ENCODE data around the gene PHOX2A. TPM values are rescaled to one million over a fixed set of nuclear protein-coding genes. Genes with fewer than 3 reads are reported as not detected.

Gene PHOX2A
- total RNA-seq, 5 donors from 2014 or later (not counting 1 experiment from before 2014, with no cell fraction given), result not detected

GRCh38 chr11:72222907-72223614, 20.9 kb downstream of the PHOX2A start:
- Mint-ChIP-seq H3K36me3 (no peaks in the 10 kb centered on the region), H3K27me3 (peaks cover 3 to 4% of the 10 kb centered on the region in 2 donors), H3K4me1 (peaks cover 28 to 39% (median 33%) of the 10 kb centered on the region in 3 donors), H3K4me3 (peak overlapping the region; percentile 88 to 93 (median 88)), H3K9me3 (no peaks in the 10 kb centered on the region), H3K27ac (peak overlapping the region; percentile 95)
- ChIA-PET CTCF (interaction anchor here in 1 of 2 donors (0.6 to 1.9 kb wide), 7 partner anchors 12 to 295 kb away, joined by 3 to 10 read pairs (median 3); no protein-coding TSS in a partner anchor), POLR2A (interaction anchor here in 1 of 2 donors (1.0 kb wide), 1 partner anchor 15 kb away, joined by 5 read pairs; no protein-coding TSS in a partner anchor)
- Histone ChIP-seq H3K4me3 (ENCODE audit: control insufficient read depth in 1 of 2, extremely low read depth in 1 of 2, low read length in 1 of 2) (peak overlapping the region; percentile 84 to 92), H3K27ac (ENCODE audit: low read length) (peak overlapping the region; percentile 78), H3K4me1 (ENCODE audit: control insufficient read depth in 1 of 2, extremely low read depth in 1 of 2, insufficient read depth in 2 of 2, low read length in 2 of 2) (peaks cover 4 to 37% of the 10 kb centered on the region in 2 experiments), H3K27me3 (replicated peaks in 1 of 2; ENCODE audit: control insufficient read depth in 2 of 2, extremely low read depth in 1 of 2, insufficient read depth in 2 of 2, low read length in 1 of 2) (peaks cover 0 to 9% of the 10 kb centered on the region in 2 experiments), H3K36me3 (ENCODE audit: control insufficient read depth in 2 of 2, extremely low read depth in 1 of 2, insufficient read depth in 1 of 2, low read length in 1 of 2) (peaks cover 0 to 4% of the 10 kb centered on the region in 2 donors), H3K9me3 (no peaks in the 10 kb centered on the region)
- peak; percentile 81 to 96 (median 90) for DNase-seq
- peak; percentile 80 to 83 (median 82) for ATAC-seq (replicated peaks in 1 of 4)
- WGBS (ENCODE audit: insufficient coverage), result 0% methylated on average over 41 of the region's 47 CpGs

- Mint-ChIP-seq H3K36me3 (no peaks in the 10 kb centered on the region), H3K9me3 (no peaks in the 10 kb centered on the region), H3K4me1 (peaks cover 28 to 39% (median 37%) of the 10 kb centered on the region in 3 donors), H3K27ac (peak overlapping the region; percentile 95), H3K27me3 (peaks cover 7 to 10% of the 10 kb centered on the region in 2 donors), H3K4me3 (peak overlapping the region; percentile 88 to 93 (median 88))
- Histone ChIP-seq H3K4me1 (ENCODE audit: control insufficient read depth in 1 of 2, extremely low read depth in 1 of 2, insufficient read depth in 2 of 2, low read length in 2 of 2) (peaks cover 5 to 37% of the 10 kb centered on the region in 2 experiments), H3K27ac (ENCODE audit: low read length) (peak overlapping the region; percentile 78), H3K27me3 (replicated peaks in 1 of 2; ENCODE audit: control insufficient read depth in 2 of 2, extremely low read depth in 1 of 2, insufficient read depth in 2 of 2, low read length in 1 of 2) (peaks cover 0 to 11% of the 10 kb centered on the region in 2 experiments), H3K36me3 (ENCODE audit: control insufficient read depth in 2 of 2, extremely low read depth in 1 of 2, insufficient read depth in 1 of 2, low read length in 1 of 2) (no peaks in the 10 kb centered on the region), H3K4me3 (ENCODE audit: control insufficient read depth in 1 of 2, extremely low read depth in 1 of 2, low read length in 1 of 2) (peak overlapping the region; percentile 84 to 92), H3K9me3 (no peaks in the 10 kb centered on the region)
- ChIA-PET POLR2A (no interaction called here), CTCF (interaction anchor here in 1 of 2 donors (0.6 to 1.9 kb wide), 7 partner anchors 12 to 295 kb away, joined by 3 to 10 read pairs (median 4); no protein-coding TSS in a partner anchor)
- DNase-seq (no peak), ATAC-seq (replicated peaks in 1 of 4) (no peak)
- WGBS (ENCODE audit: insufficient coverage), result 92% methylated on average over 5 of the region's 6 CpGs
Measured at GRCh38 chr11:72222106-72222891, 21.7 kb downstream of the PHOX2A start.

- ChIA-PET CTCF (interaction anchor here in 1 of 2 donors (1.1 to 1.9 kb wide), 2 partner anchors 78 to 196 kb away, joined by 4 read pairs; no protein-coding TSS in a partner anchor), POLR2A (no interaction called here)
- no peak for DNase-seq
- ATAC-seq (replicated peaks in 1 of 4), result no peak
- H3K4me3 ChIP-seq (ENCODE audit: control insufficient read depth in 1 of 2, extremely low read depth in 1 of 2, low read length in 1 of 2), result no peak overlapping the region
- no peaks in the 10 kb centered on the region for H3K36me3 ChIP-seq (ENCODE audit: control insufficient read depth in 2 of 2, extremely low read depth in 1 of 2, insufficient read depth in 1 of 2, low read length in 1 of 2)
- H3K4me3 Mint-ChIP-seq, result no peak overlapping the region
- H3K27me3 Mint-ChIP-seq, result peaks cover 14 to 17% of the 10 kb centered on the region in 2 donors
- H3K27me3 ChIP-seq (replicated peaks in 1 of 2; ENCODE audit: control insufficient read depth in 2 of 2, extremely low read depth in 1 of 2, insufficient read depth in 2 of 2, low read length in 1 of 2), result peaks cover 0 to 17% of the 10 kb centered on the region in 2 experiments
- H3K36me3 Mint-ChIP-seq, result no peaks in the 10 kb centered on the region
- 92% methylated on average over 4 of the region's 7 CpGs for WGBS (ENCODE audit: insufficient coverage)
- no peaks in the 10 kb centered on the region for H3K9me3 ChIP-seq
- peaks cover 23 to 33% (median 31%) of the 10 kb centered on the region in 3 donors for H3K4me1 Mint-ChIP-seq
- no peaks in the 10 kb centered on the region for H3K9me3 Mint-ChIP-seq
- no peak overlapping the region for H3K27ac ChIP-seq (ENCODE audit: low read length)
- peak overlapping the region in 1 of 2 donors; percentile 95 for H3K27ac Mint-ChIP-seq
- peaks cover 5 to 32% of the 10 kb centered on the region in 2 experiments for H3K4me1 ChIP-seq (ENCODE audit: control insufficient read depth in 1 of 2, extremely low read depth in 1 of 2, insufficient read depth in 2 of 2, low read length in 2 of 2)
Measured at GRCh38 chr11:72221386-72222075, 22.4 kb downstream of the PHOX2A start.

- Mint-ChIP-seq H3K9me3 (no peaks in the 10 kb centered on the region), H3K4me1 (peaks cover 16 to 26% (median 24%) of the 10 kb centered on the region in 3 donors), H3K4me3 (no peak overlapping the region), H3K27me3 (peaks cover 20 to 24% of the 10 kb centered on the region in 2 donors), H3K36me3 (no peaks in the 10 kb centered on the region), H3K27ac (no peak overlapping the region)
- H3K4me1 ChIP-seq (ENCODE audit: control insufficient read depth in 1 of 2, extremely low read depth in 1 of 2, insufficient read depth in 2 of 2, low read length in 2 of 2), result peaks cover 5 to 25% of the 10 kb centered on the region in 2 experiments
- no peak overlapping the region for H3K27ac ChIP-seq (ENCODE audit: low read length)
- 81% methylated on average over 5 of the region's 10 CpGs for WGBS (ENCODE audit: insufficient coverage)
- CTCF ChIA-PET, result interaction anchor here in 1 of 2 donors (1.1 kb wide), 1 partner anchor 77 kb away, joined by 4 read pairs; no protein-coding TSS in a partner anchor
- peaks cover 0 to 22% of the 10 kb centered on the region in 2 experiments for H3K27me3 ChIP-seq (replicated peaks in 1 of 2; ENCODE audit: control insufficient read depth in 2 of 2, extremely low read depth in 1 of 2, insufficient read depth in 2 of 2, low read length in 1 of 2)
- ATAC-seq (replicated peaks in 1 of 4), result no peak
- no peaks in the 10 kb centered on the region for H3K9me3 ChIP-seq
- no peak overlapping the region for H3K4me3 ChIP-seq (ENCODE audit: control insufficient read depth in 1 of 2, extremely low read depth in 1 of 2, low read length in 1 of 2)
- no peak for DNase-seq
- POLR2A ChIA-PET, result no interaction called here
- H3K36me3 ChIP-seq (ENCODE audit: control insufficient read depth in 2 of 2, extremely low read depth in 1 of 2, insufficient read depth in 1 of 2, low read length in 1 of 2), result no peaks in the 10 kb centered on the region
Measured at GRCh38 chr11:72220696-72221363, 23.1 kb downstream of the PHOX2A start.

GRCh38 chr11:72218251-72218745, 25.7 kb downstream of the PHOX2A start:
- Mint-ChIP-seq H3K4me1 (peaks cover 8 to 17% (median 13%) of the 10 kb centered on the region in 3 donors), H3K27ac (no peak overlapping the region), H3K27me3 (peaks cover 20 to 24% of the 10 kb centered on the region in 2 donors), H3K9me3 (no peaks in the 10 kb centered on the region), H3K4me3 (no peak overlapping the region), H3K36me3 (no peaks in the 10 kb centered on the region)
- Histone ChIP-seq H3K27ac (ENCODE audit: low read length) (no peak overlapping the region), H3K9me3 (no peaks in the 10 kb centered on the region), H3K27me3 (replicated peaks in 1 of 2; ENCODE audit: control insufficient read depth in 2 of 2, extremely low read depth in 1 of 2, insufficient read depth in 2 of 2, low read length in 1 of 2) (peaks cover 0 to 22% of the 10 kb centered on the region in 2 experiments), H3K4me1 (ENCODE audit: control insufficient read depth in 1 of 2, extremely low read depth in 1 of 2, insufficient read depth in 2 of 2, low read length in 2 of 2) (peaks cover 5 to 12% of the 10 kb centered on the region in 2 experiments), H3K36me3 (ENCODE audit: control insufficient read depth in 2 of 2, extremely low read depth in 1 of 2, insufficient read depth in 1 of 2, low read length in 1 of 2) (no peaks in the 10 kb centered on the region), H3K4me3 (ENCODE audit: control insufficient read depth in 1 of 2, extremely low read depth in 1 of 2, low read length in 1 of 2) (no peak overlapping the region)
- ChIA-PET POLR2A (no interaction called here), CTCF (no interaction called here)
- ATAC-seq (replicated peaks in 1 of 4) (no peak), DNase-seq (no peak)
- WGBS (ENCODE audit: insufficient coverage), result 100% methylated on average over 2 of the region's 5 CpGs

All from T-cell (primary cell).